ENCODE measurements around the gene BTD.

DNA sequence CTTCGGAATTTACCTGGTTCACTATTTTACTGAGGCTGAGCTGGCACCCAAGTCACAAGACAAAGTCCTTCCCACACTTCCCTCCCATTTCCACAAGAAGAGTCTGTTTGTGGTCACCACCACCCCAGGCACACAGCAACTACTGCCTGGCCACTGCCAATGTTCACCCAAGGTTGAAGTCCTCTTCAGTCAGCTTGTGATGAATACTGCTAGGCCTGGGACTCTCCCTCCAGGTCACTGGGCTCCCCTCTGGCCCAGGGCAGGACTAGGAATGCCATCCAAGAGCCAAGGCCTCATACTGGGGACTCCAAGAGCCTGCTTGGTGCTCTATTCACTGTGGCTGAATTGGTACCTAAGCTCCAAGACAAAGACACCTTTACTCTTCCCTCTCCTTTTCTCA is 49.6 kb upstream of the BTD start:
- TF ChIP-seq, protein P1, sequence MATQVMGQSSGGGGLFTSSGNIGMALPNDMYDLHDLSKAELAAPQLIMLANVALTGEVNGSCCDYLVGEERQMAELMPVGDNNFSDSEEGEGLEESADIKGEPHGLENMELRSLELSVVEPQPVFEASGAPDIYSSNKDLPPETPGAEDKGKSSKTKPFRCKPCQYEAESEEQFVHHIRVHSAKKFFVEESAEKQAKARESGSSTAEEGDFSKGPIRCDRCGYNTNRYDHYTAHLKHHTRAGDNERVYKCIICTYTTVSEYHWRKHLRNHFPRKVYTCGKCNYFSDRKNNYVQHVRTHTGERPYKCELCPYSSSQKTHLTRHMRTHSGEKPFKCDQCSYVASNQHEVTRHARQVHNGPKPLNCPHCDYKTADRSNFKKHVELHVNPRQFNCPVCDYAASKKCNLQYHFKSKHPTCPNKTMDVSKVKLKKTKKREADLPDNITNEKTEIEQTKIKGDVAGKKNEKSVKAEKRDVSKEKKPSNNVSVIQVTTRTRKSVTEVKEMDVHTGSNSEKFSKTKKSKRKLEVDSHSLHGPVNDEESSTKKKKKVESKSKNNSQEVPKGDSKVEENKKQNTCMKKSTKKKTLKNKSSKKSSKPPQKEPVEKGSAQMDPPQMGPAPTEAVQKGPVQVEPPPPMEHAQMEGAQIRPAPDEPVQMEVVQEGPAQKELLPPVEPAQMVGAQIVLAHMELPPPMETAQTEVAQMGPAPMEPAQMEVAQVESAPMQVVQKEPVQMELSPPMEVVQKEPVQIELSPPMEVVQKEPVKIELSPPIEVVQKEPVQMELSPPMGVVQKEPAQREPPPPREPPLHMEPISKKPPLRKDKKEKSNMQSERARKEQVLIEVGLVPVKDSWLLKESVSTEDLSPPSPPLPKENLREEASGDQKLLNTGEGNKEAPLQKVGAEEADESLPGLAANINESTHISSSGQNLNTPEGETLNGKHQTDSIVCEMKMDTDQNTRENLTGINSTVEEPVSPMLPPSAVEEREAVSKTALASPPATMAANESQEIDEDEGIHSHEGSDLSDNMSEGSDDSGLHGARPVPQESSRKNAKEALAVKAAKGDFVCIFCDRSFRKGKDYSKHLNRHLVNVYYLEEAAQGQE (IDR thresholded peaks at IDR 0.05): no peak
- TF ChIP-seq RAD21 (conservative IDR thresholded peaks at IDR 0.05 in 1 of 2, IDR thresholded peaks at IDR 0.05 in 1 of 2) (no peak), ZC3H11A (IDR thresholded peaks at IDR 0.05) (no peak)
- TF ChIP-seq, protein P2, sequence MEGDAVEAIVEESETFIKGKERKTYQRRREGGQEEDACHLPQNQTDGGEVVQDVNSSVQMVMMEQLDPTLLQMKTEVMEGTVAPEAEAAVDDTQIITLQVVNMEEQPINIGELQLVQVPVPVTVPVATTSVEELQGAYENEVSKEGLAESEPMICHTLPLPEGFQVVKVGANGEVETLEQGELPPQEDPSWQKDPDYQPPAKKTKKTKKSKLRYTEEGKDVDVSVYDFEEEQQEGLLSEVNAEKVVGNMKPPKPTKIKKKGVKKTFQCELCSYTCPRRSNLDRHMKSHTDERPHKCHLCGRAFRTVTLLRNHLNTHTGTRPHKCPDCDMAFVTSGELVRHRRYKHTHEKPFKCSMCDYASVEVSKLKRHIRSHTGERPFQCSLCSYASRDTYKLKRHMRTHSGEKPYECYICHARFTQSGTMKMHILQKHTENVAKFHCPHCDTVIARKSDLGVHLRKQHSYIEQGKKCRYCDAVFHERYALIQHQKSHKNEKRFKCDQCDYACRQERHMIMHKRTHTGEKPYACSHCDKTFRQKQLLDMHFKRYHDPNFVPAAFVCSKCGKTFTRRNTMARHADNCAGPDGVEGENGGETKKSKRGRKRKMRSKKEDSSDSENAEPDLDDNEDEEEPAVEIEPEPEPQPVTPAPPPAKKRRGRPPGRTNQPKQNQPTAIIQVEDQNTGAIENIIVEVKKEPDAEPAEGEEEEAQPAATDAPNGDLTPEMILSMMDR (IDR thresholded peaks at IDR 0.05): no peak
